Colonic mucosa (tissue), 4 donors: ENCODE measurements around the gene RNF5. TPM values are rescaled to one million over a fixed set of nuclear protein-coding genes. Genes with fewer than 3 reads are reported as not detected.
"Not testable (repeated sequence)": the region's sequence is repeated elsewhere in the genome, so short reads cannot be mapped to it uniquely, and the experiment has no call there.

Experiments used
- DNase-seq: peaks from one replicate; pipeline ENCODE4 v3.0.0-alpha.2; 2020
- H3K27ac ChIP-seq: fragments of 200-600 bp; one replicate; pipeline ENCODE4 v1.8.0; 2021
- H3K27me3 ChIP-seq: fragments of 200-600 bp; one replicate; pipeline ENCODE4 v1.8.0; 2021
- H3K36me3 ChIP-seq: fragments of 200-600 bp; one replicate; pipeline ENCODE4 v1.8.0; 2021
- H3K4me1 ChIP-seq: fragments of 200-600 bp; one replicate; pipeline ENCODE4 v1.8.0; 2021; ENCODE audit warnings: mild to moderate bottlenecking
- H3K4me3 ChIP-seq: fragments of 200-600 bp; one replicate; pipeline ENCODE4 v1.8.0; 2021
- H3K9ac ChIP-seq, 2 donors: one replicate each; pipeline ENCODE4 v1.7.0; 2013; ENCODE audit warnings: control low read depth in 2 of 2, low read depth in 2 of 2, low read length in 2 of 2
- H3K9me3 ChIP-seq: fragments of 200-600 bp; one replicate; pipeline ENCODE4 v1.8.0; 2021
- CTCF ChIP-seq: fragments of 200-600 bp; IDR thresholded peaks from one replicate; pipeline ENCODE4 v1.8.0; 2022; ENCODE audit warnings: antibody characterized with exemption, mild to moderate bottlenecking
- intact Hi-C: fragments of 100-400 bp; cut with DNase I; formaldehyde crosslinking; loops from one replicate; pipeline ENCODE4 v1.14.1; 2022
- total RNA-seq, 2 donors: library from RNA; stranded (reverse); fragmentation: NEBNext Ultra II Directional in 1 of 2; extraction: Animal tissue kit (Norgen Biotek cat#: 25700) in 1 of 2; gene quantifications; one replicate each; pipeline ENCODE4 v1.2.1, GENCODE V29; 2021
- donor health status: healthy.
- donor health status: DM: no; HTN: no; CAD: no.
- donor health status: DM: no; HTN: no; CAD: no.

RNF5 gene
- total RNA-seq, 2 donors from 2014 or later, result 75.8 to 87.4 TPM

DNA sequence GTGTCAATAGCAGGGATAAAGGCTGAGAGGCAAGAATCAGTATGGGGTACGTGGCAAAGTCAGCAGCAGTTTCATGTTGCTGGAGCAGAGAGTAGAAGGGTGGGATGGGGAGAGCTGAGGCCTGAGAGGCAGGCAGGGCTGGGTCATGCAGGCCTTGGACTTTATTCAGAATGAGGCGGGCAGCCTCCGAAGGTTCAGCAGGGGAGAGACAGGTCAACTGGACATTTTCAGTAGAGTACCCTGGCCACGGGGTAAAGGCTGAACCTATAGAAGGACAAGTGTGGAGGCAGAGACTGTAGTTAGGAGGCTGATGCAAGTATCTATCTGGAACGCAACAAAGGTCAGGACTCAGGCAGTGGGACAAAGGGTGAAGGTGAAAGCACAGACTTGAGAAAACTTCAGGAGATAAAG, 32.0 kb downstream of the RNF5 start:
- no peak overlapping the region for H3K27ac ChIP-seq
- H3K9ac ChIP-seq, result no peak overlapping the region
- no peak for TF ChIP-seq CTCF
- intact Hi-C loops, result no loop called here
- H3K4me1 ChIP-seq, result no peaks in the 10 kb centered on the region
- no peaks in the 10 kb centered on the region for H3K27me3 ChIP-seq
- H3K9me3 ChIP-seq, result no peaks in the 10 kb centered on the region
- no peaks in the 10 kb centered on the region for H3K36me3 ChIP-seq
- no peak for DNase-seq
- H3K4me3 ChIP-seq, result no peak overlapping the region

DNA sequence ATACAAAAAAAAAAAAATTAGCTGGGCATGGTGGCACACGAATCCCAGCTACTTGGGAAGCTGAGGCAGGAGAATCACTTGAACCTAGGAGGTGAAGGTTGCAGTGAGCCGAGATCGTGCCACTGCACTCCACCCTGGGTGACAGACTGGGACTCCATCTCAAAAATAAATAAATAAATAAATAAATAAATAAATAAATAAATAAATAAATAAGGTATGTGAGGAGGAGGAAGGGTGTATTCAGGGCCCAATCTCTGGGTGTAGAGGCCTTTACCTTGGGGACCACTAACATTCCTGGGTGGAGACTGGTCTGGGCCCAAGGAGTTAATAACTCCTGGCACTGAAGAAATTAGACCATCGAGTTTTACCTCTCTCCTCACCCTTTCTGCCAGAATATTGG, 33.2 kb downstream of the RNF5 start:
- H3K27me3 ChIP-seq, intact Hi-C loops, H3K4me1 ChIP-seq, H3K27ac ChIP-seq, H3K36me3 ChIP-seq, DNase-seq, H3K9ac ChIP-seq, H3K4me3 ChIP-seq, H3K9me3 ChIP-seq: not testable (repeated sequence)

DNA sequence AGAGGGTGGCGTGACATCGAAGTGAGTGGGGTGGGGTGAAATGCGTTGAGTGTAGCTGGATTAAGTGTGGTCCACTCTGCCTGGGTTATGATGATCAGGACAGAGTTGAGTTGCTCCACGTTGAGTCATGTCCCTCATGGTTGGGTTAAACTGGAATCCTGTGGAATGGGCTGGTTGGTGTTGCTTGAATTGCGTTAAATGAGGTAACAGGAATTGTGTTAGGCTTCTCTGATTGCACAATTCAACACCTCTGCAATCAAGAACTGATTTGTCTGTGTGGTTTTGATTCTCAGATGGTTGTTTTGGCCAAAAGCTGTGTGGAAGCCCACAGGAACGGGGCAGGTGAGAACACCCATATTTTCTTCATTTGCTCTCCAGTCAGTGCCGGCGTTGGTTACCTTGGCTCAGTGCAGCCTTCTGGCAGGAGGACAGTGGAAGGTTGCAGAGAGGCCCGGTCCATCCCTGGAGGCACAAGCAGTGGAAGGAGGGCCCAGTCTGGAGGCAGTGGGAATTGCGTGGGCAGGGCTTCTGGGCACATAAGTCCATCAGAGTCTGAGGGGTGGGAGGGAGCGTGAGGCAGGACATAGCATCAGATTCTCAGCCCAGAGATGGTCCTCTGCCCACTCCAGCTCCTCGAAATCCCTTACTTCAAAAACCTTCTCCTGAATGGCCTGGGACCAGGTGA, 34.0 kb downstream of the RNF5 start:
- Histone ChIP-seq H3K27ac (no peak overlapping the region), H3K4me3 (no peak overlapping the region), H3K9ac (no peak overlapping the region), H3K4me1 (no peaks in the 10 kb centered on the region), H3K27me3 (no peaks in the 10 kb centered on the region), H3K36me3 (no peaks in the 10 kb centered on the region), H3K9me3 (no peaks in the 10 kb centered on the region)
- DNase-seq, result no peak
- intact Hi-C loops, result no loop called here
- TF ChIP-seq CTCF, result no peak

DNA sequence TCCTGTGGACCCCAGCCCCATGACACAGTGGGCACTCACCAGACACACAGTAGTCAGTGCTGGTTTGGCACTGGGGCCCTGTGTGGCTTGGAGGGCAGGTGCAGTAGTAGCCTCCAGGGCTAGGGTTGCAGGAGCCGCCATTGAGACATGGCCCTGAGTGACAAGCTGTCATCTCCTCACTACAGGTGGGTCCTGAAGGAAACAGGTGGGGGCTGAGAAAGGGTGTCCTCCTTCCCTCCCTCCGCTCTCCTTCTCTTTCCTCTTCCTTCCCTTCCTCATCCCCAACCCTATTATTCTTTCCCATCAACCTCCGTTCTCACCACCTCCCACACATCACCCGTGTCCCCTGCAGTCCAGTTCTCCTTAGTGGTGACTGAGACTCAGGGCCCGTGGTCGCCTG, 35.4 kb downstream of the RNF5 start:
- TF ChIP-seq CTCF, result no peak
- Histone ChIP-seq H3K9me3 (no peaks in the 10 kb centered on the region), H3K27ac (no peak overlapping the region), H3K9ac (no peak overlapping the region), H3K27me3 (no peaks in the 10 kb centered on the region), H3K36me3 (no peaks in the 10 kb centered on the region), H3K4me3 (no peak overlapping the region), H3K4me1 (no peaks in the 10 kb centered on the region)
- DNase-seq, result no peak
- intact Hi-C loops, result no loop called here

DNA sequence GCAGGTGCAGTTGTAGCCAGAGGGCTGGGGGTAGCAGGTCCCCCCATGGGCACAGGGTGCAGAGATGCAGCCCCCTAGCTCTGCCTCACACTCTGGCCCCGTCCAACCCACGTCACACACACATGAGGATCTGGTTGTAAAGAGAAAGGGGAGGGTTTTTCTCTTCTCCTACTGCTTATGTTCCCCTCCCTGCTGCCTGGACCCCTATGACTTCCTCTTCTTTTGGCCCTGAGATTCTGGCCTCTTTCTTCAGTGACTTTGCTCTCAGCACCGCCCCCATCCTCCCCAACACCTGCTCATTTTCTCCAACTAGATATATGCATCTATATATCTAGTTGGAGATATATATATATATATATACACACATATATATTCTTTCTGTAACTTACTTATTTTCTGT, 35.9 kb downstream of the RNF5 start:
- H3K4me3 ChIP-seq, result no peak overlapping the region
- no peak for DNase-seq
- intact Hi-C loops, result no loop called here

More for the DNA sequence above, 35.9 kb downstream of the RNF5 start:
- Histone ChIP-seq H3K27ac (no peak overlapping the region), H3K9ac (no peak overlapping the region), H3K4me1 (no peaks in the 10 kb centered on the region), H3K9me3 (no peaks in the 10 kb centered on the region), H3K36me3 (no peaks in the 10 kb centered on the region), H3K27me3 (no peaks in the 10 kb centered on the region)
- no peak for TF ChIP-seq CTCF
